Prostate gland (tissue), 2 donors: ENCODE measurements around the gene NHS. TPM values are rescaled to one million over a fixed set of nuclear protein-coding genes. Genes with fewer than 3 reads are reported as not detected.

ENCODE experiments used
- DNase-seq: peaks from one replicate; pipeline ENCODE4 v3.0.0-alpha.2; 2019; ENCODE audit warnings: low spot score
- H3K27ac ChIP-seq, 2 donors: fragments of 200-600 bp; sonication (generic); 2 replicates each; pipeline ENCODE4 v1.5.1; 2017 to 2019
- H3K27me3 ChIP-seq: fragments of 200-600 bp; sonication (generic); replicated peaks from 2 replicates; pipeline ENCODE4 v1.5.1; 2019; ENCODE audit not compliant: insufficient read depth
- H3K36me3 ChIP-seq, 2 donors: fragments of 200-600 bp; sonication (generic); 1 replicate in 1 of 2; 2 replicates in 1 of 2; pipeline versions ENCODE4 v1.5.1 to v1.8.1; 2017 to 2019
- H3K4me1 ChIP-seq: fragments of 200-600 bp; sonication (generic); replicated peaks from 2 replicates; pipeline ENCODE4 v1.5.1; 2019
- H3K4me3 ChIP-seq, 2 donors: fragments of 200-600 bp; sonication (generic); 2 replicates each; pipeline ENCODE4 v1.5.1; 2017 to 2019
- H3K9me3 ChIP-seq: fragments of 200-600 bp; sonication (generic); 2 replicates; pipeline ENCODE4 v1.5.1; 2017
- CTCF ChIP-seq, 4 experiments: fragments of 200-600 bp in 2 of 4; fragments of 450-650 bp in 2 of 4; sonication (generic) in 2 of 4; IDR thresholded peaks; 1 replicate in 3 of 4; 2 replicates in 1 of 4; pipeline ENCODE4 v1.5.1; 2016 to 2019; ENCODE audit warnings: antibody characterized with exemption in 4 of 4, mild to moderate bottlenecking in 2 of 4, moderate library complexity in 2 of 4
- POLR2A ChIP-seq: fragments of 450-650 bp; IDR thresholded peaks from one replicate; pipeline ENCODE4 v1.6.1; 2016; ENCODE audit warnings: antibody characterized with exemption, mild to moderate bottlenecking
- POLR2AphosphoS5 ChIP-seq: sonication (generic); formaldehyde crosslinking; IDR thresholded peaks from one replicate; pipeline ENCODE4 v1.6.1; 2017; ENCODE audit warnings: antibody characterized with exemption
- WGBS: methylation state at CpG from one replicate; pipeline ENCODE4 v1.1.5; 2018; 5-methylcytosine and 5-hydroxymethylcytosine counted together
- intact Hi-C: fragments of 100-400 bp; cut with DNase I; formaldehyde crosslinking; loops from one replicate; pipeline ENCODE4 v1.14.2; 2022
- total RNA-seq, 2 donors: library from RNA; depleted of rRNA; stranded (reverse); fragments of >200 nt; gene quantifications; one replicate each; pipeline ENCODE4 v1.1.0, GENCODE V29; 2016

The NHS gene
- total RNA-seq, 2 donors from 2014 or later = 4.8 to 17.7 TPM

DNA sequence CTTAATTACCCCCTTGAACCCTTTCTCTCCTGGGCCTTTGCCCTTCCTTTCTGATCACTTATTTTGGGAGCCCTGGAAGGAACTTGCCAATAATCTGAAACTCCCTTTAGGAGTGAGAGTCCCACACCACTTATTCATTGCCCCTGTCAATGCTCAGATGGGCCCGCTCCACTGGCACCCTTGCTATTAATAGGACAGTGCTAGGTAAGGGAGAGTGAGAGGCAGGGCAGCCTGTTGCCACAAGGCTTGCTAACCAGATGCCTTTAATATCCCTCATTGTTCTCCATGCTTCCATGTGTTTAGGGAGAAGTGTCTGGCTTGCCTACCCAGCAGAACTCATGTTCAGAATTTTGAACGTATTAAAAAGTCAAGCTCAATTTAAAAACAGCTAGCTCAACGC lies 1.7 kb upstream of the NHS start:
- Histone ChIP-seq H3K4me1 (no peaks in the 10 kb centered on the region), H3K9me3 (no peaks in the 10 kb centered on the region), H3K36me3 (no peaks in the 10 kb centered on the region), H3K27ac (no peak overlapping the region), H3K4me3 (no peak overlapping the region), H3K27me3 (no peaks in the 10 kb centered on the region)
- DNase-seq = no peak
- intact Hi-C loops = loop anchor here (5.0 to 10.0 kb wide), 3 partner anchors 81 to 549 kb away; no protein-coding TSS in a partner anchor
- TF ChIP-seq POLR2A = no peak
- no peak for TF ChIP-seq POLR2AphosphoS5
- TF ChIP-seq CTCF (IDR thresholded peaks at IDR 0.05) = no peak
- 49% methylated on average over 3 of the region's 3 CpGs for WGBS

- TF ChIP-seq POLR2AphosphoS5 = no peak
- no peak for TF ChIP-seq POLR2A
- TF ChIP-seq CTCF (IDR thresholded peaks at IDR 0.05) = no peak
- no CpG with 5 or more reads among the region's 18 CpGs for WGBS
- intact Hi-C loops = loop anchor here (1.0 to 10.0 kb wide), 4 partner anchors 144 to 551 kb away; no protein-coding TSS in a partner anchor
These were observed 302 bp downstream of the NHS start for GRCh38 chrX:17375367-17375636.

GRCh38 chrX:17375637-17376430 lies 834 bp downstream of the NHS start:
- Histone ChIP-seq H3K27ac (peak overlapping the region; percentile 58 to 67), H3K4me3 (peak overlapping the region; percentile 38 to 44), H3K36me3 (no peaks in the 10 kb centered on the region), H3K27me3 (no peaks in the 10 kb centered on the region), H3K4me1 (no peaks in the 10 kb centered on the region), H3K9me3 (no peaks in the 10 kb centered on the region)
- intact Hi-C loops = loop anchor here (1.0 to 10.0 kb wide), 4 partner anchors 143 to 551 kb away; no protein-coding TSS in a partner anchor
- DNase-seq = no peak
- TF ChIP-seq POLR2A = no peak
- no peak for TF ChIP-seq POLR2AphosphoS5
- no peak for TF ChIP-seq CTCF (IDR thresholded peaks at IDR 0.05)
- 7% methylated on average over 3 of the region's 103 CpGs for WGBS

More at GRCh38 chrX:17375367-17375636, 302 bp downstream of the NHS start:
- Histone ChIP-seq H3K27ac (peak overlapping the region; percentile 58 to 67), H3K4me1 (no peaks in the 10 kb centered on the region), H3K27me3 (no peaks in the 10 kb centered on the region), H3K36me3 (no peaks in the 10 kb centered on the region), H3K9me3 (no peaks in the 10 kb centered on the region), H3K4me3 (peak overlapping the region; percentile 38 to 44)
- DNase-seq = no peak

DNA sequence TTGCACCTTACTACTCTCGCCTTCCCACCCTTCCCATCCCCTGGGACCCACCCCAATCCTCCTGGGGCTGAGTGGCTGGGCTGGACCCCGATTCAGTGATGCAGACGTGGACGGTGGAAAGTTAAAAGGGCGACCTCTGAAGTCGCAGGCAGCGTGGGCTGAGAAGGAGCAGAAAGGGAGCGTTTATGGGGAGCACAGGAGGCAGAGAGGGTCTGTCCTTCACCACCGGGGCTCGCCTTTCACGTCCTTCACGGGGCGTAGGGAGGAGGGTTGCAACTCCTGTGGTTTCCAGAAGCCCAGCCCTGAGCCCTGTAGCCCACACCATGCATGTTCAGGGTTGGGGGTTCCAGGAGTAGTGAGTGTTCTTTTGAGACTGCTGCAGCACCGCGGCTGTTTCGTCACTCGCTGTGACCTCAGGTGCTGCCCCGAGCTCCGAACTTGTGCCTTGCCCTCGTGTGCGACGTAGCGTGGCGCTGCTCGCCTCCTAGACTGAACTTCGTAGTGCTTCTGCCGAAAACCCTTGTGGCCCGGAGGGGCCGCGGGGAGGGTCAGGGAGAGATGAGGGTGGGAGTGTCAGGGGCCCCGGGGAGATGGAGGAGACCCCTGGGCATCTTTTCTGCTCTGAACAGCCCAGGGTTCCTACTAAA lies 1.6 kb downstream of the NHS start:
- peak overlapping the region; percentile 36 to 43 for H3K27ac ChIP-seq
- TF ChIP-seq POLR2A (no peak), POLR2AphosphoS5 (no peak), CTCF (IDR thresholded peaks at IDR 0.05) (no peak)
- intact Hi-C loops = loop anchor here (5.0 to 10.0 kb wide), 2 partner anchors 311 to 552 kb away; no protein-coding TSS in a partner anchor
- H3K4me1 ChIP-seq = no peaks in the 10 kb centered on the region
- no peak for DNase-seq
- peak overlapping the region; percentile 38 to 44 for H3K4me3 ChIP-seq
- H3K9me3 ChIP-seq = no peaks in the 10 kb centered on the region
- no peaks in the 10 kb centered on the region for H3K36me3 ChIP-seq
- no peaks in the 10 kb centered on the region for H3K27me3 ChIP-seq
- WGBS = 0% methylated on average over 13 of the region's 31 CpGs
